ENCODE data around the gene PINK1. TPM values are rescaled to one million over a fixed set of nuclear protein-coding genes. Genes with fewer than 3 reads are reported as not detected.

Gene PINK1
- total RNA-seq, 2 donors from 2014 or later: 115 to 136 TPM

- H3K4me3 ChIP-seq: no peak overlapping the region
- H3K4me1 ChIP-seq (replicated peaks): no peaks in the 10 kb centered on the region
- DNase-seq (ENCODE audit: low spot score): peak; percentile 19
- TF ChIP-seq POLR2AphosphoS5 (IDR thresholded peaks at IDR 0.05) (no peak), POLR2A (IDR thresholded peaks at IDR 0.05) (no peak), CTCF (IDR thresholded peaks at IDR 0.05) (peak; percentile 46 to 79 (median 76))
- no peaks in the 10 kb centered on the region for H3K27me3 ChIP-seq (replicated peaks; ENCODE audit: insufficient read depth)
- no peak overlapping the region for H3K27ac ChIP-seq
- no peaks in the 10 kb centered on the region for H3K9me3 ChIP-seq
- intact Hi-C loops (cut with DNase I): no loop called here
- peaks cover 3 to 13% of the 10 kb centered on the region in 2 donors for H3K36me3 ChIP-seq
- 26% methylated on average over 6 of the region's 6 CpGs for WGBS
Measured at GRCh38 chr1:20640183-20640597, 6.9 kb downstream of the PINK1 start.

- no peak for TF ChIP-seq POLR2A (IDR thresholded peaks at IDR 0.05)
- no peak for TF ChIP-seq POLR2AphosphoS5 (IDR thresholded peaks at IDR 0.05)
- Histone ChIP-seq H3K9me3 (no peaks in the 10 kb centered on the region), H3K27ac (no peak overlapping the region), H3K4me1 (replicated peaks) (no peaks in the 10 kb centered on the region), H3K36me3 (peaks cover 3 to 13% of the 10 kb centered on the region in 2 donors), H3K27me3 (replicated peaks; ENCODE audit: insufficient read depth) (no peaks in the 10 kb centered on the region), H3K4me3 (no peak overlapping the region)
- intact Hi-C loops (cut with DNase I): no loop called here
- DNase-seq (ENCODE audit: low spot score): no peak
- WGBS: 72% methylated on average over 10 of the region's 10 CpGs
Measured at GRCh38 chr1:20641975-20642374, 8.7 kb downstream of the PINK1 start.

- H3K36me3 ChIP-seq: peaks cover 4 to 16% of the 10 kb centered on the region in 2 donors
- 73% methylated on average over 6 of the region's 6 CpGs for WGBS
- no peak overlapping the region for H3K27ac ChIP-seq
- H3K4me1 ChIP-seq (replicated peaks): no peaks in the 10 kb centered on the region
- TF ChIP-seq CTCF (IDR thresholded peaks at IDR 0.05) (no peak), POLR2AphosphoS5 (IDR thresholded peaks at IDR 0.05) (no peak), POLR2A (IDR thresholded peaks at IDR 0.05) (no peak)
- H3K27me3 ChIP-seq (replicated peaks; ENCODE audit: insufficient read depth): no peaks in the 10 kb centered on the region
- no peaks in the 10 kb centered on the region for H3K9me3 ChIP-seq
- no peak overlapping the region for H3K4me3 ChIP-seq
- DNase-seq (ENCODE audit: low spot score): no peak
- intact Hi-C loops (cut with DNase I): no loop called here
Measured at GRCh38 chr1:20643080-20643479, 9.8 kb downstream of the PINK1 start.

GRCh38 chr1:20644416-20644815 is 11.2 kb downstream of the PINK1 start:
- 91% methylated on average over 13 of the region's 13 CpGs for WGBS
- intact Hi-C loops (cut with DNase I): no loop called here
- H3K36me3 ChIP-seq: peaks cover 9 to 28% of the 10 kb centered on the region in 2 donors

GRCh38 chr1:20645414-20645813 is 12.2 kb downstream of the PINK1 start:
- Histone ChIP-seq H3K27me3 (replicated peaks; ENCODE audit: insufficient read depth) (no peaks in the 10 kb centered on the region), H3K9me3 (no peaks in the 10 kb centered on the region), H3K27ac (no peak overlapping the region), H3K4me1 (replicated peaks) (no peaks in the 10 kb centered on the region), H3K4me3 (no peak overlapping the region), H3K36me3 (peaks cover 9 to 28% of the 10 kb centered on the region in 2 donors)
- no peak for DNase-seq (ENCODE audit: low spot score)
- intact Hi-C loops (cut with DNase I): no loop called here
- WGBS: 87% methylated on average over 14 of the region's 14 CpGs
- TF ChIP-seq CTCF (IDR thresholded peaks at IDR 0.05): no peak
- no peak for TF ChIP-seq POLR2AphosphoS5 (IDR thresholded peaks at IDR 0.05)
- no peak for TF ChIP-seq POLR2A (IDR thresholded peaks at IDR 0.05)

More at GRCh38 chr1:20644416-20644815, 11.2 kb downstream of the PINK1 start:
- Histone ChIP-seq H3K4me3 (no peak overlapping the region), H3K4me1 (replicated peaks) (no peaks in the 10 kb centered on the region), H3K27ac (no peak overlapping the region), H3K27me3 (replicated peaks; ENCODE audit: insufficient read depth) (no peaks in the 10 kb centered on the region), H3K9me3 (no peaks in the 10 kb centered on the region)
- TF ChIP-seq POLR2AphosphoS5 (IDR thresholded peaks at IDR 0.05) (no peak), CTCF (IDR thresholded peaks at IDR 0.05) (no peak), POLR2A (IDR thresholded peaks at IDR 0.05) (no peak)
- no peak for DNase-seq (ENCODE audit: low spot score)

Data from prostate gland (tissue), 2 donors.